ENCODE measurements around the gene TMEM198. TPM values are rescaled to one million over a fixed set of nuclear protein-coding genes. Genes with fewer than 3 reads are reported as not detected.

Gene TMEM198
- total and polyA plus RNA-seq, 4 donors: 0.74 to 1.9 (median 1.5) TPM

DNA sequence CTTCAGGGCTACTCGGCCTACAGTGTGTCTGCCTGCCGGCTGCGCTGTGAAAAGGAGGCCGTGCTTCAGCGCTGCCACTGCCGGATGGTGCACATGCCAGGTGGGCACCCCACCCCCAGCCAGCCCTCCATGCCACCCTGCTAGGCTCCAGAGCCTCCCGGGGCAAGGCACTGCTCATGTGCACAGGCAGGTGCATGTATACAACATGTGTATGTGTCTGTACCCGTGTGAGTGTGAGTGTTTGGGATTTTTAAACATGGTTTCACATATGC is 11.5 kb upstream of the TMEM198 start:
- DNase-seq (ENCODE audit: low spot score): no peak
- WGBS: 80% methylated on average over 8 of the region's 8 CpGs
- peaks cover 0 to 5% (median 4%) of the 10 kb centered on the region in 4 donors for H3K27me3 ChIP-seq (ENCODE audit: control insufficient read depth in 4 of 4, insufficient read depth in 4 of 4, low read length in 3 of 4)
- H3K4me3 ChIP-seq (ENCODE audit: low read depth in 1 of 3, low read length in 3 of 3): no peak overlapping the region
- no peaks in the 10 kb centered on the region for H3K36me3 ChIP-seq (ENCODE audit: control insufficient read depth in 4 of 4, insufficient read depth in 3 of 4, low read depth in 1 of 4, low read length in 3 of 4)
- TF ChIP-seq HNF4A (conservative IDR thresholded peaks at IDR 0.05) (no peak), HNF4G (IDR thresholded peaks at IDR 0.05) (no peak), FOXA1 (IDR thresholded peaks at IDR 0.05) (no peak), SP1 (IDR thresholded peaks at IDR 0.05) (no peak), GABPA (IDR thresholded peaks at IDR 0.05 in 1 of 2, conservative IDR thresholded peaks at IDR 0.05 in 1 of 2) (no peak), EGR1 (IDR thresholded peaks at IDR 0.05; ENCODE audit: low read depth in 2 of 2) (no peak), RXRA (IDR thresholded peaks at IDR 0.05) (no peak)
- TF ChIP-seq, protein P1, sequence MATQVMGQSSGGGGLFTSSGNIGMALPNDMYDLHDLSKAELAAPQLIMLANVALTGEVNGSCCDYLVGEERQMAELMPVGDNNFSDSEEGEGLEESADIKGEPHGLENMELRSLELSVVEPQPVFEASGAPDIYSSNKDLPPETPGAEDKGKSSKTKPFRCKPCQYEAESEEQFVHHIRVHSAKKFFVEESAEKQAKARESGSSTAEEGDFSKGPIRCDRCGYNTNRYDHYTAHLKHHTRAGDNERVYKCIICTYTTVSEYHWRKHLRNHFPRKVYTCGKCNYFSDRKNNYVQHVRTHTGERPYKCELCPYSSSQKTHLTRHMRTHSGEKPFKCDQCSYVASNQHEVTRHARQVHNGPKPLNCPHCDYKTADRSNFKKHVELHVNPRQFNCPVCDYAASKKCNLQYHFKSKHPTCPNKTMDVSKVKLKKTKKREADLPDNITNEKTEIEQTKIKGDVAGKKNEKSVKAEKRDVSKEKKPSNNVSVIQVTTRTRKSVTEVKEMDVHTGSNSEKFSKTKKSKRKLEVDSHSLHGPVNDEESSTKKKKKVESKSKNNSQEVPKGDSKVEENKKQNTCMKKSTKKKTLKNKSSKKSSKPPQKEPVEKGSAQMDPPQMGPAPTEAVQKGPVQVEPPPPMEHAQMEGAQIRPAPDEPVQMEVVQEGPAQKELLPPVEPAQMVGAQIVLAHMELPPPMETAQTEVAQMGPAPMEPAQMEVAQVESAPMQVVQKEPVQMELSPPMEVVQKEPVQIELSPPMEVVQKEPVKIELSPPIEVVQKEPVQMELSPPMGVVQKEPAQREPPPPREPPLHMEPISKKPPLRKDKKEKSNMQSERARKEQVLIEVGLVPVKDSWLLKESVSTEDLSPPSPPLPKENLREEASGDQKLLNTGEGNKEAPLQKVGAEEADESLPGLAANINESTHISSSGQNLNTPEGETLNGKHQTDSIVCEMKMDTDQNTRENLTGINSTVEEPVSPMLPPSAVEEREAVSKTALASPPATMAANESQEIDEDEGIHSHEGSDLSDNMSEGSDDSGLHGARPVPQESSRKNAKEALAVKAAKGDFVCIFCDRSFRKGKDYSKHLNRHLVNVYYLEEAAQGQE (IDR thresholded peaks at IDR 0.05): no peak
- TF ChIP-seq, protein P2, sequence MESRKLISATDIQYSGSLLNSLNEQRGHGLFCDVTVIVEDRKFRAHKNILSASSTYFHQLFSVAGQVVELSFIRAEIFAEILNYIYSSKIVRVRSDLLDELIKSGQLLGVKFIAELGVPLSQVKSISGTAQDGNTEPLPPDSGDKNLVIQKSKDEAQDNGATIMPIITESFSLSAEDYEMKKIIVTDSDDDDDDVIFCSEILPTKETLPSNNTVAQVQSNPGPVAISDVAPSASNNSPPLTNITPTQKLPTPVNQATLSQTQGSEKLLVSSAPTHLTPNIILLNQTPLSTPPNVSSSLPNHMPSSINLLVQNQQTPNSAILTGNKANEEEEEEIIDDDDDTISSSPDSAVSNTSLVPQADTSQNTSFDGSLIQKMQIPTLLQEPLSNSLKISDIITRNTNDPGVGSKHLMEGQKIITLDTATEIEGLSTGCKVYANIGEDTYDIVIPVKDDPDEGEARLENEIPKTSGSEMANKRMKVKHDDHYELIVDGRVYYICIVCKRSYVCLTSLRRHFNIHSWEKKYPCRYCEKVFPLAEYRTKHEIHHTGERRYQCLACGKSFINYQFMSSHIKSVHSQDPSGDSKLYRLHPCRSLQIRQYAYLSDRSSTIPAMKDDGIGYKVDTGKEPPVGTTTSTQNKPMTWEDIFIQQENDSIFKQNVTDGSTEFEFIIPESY (IDR thresholded peaks at IDR 0.05): no peak
- TF ChIP-seq, protein P3, sequence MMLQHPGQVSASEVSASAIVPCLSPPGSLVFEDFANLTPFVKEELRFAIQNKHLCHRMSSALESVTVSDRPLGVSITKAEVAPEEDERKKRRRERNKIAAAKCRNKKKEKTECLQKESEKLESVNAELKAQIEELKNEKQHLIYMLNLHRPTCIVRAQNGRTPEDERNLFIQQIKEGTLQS (IDR thresholded peaks at IDR 0.05): no peak
- H3K27ac ChIP-seq (ENCODE audit: low read depth in 1 of 2, low read length in 2 of 2): no peak overlapping the region
- H3K4me1 ChIP-seq (ENCODE audit: control insufficient read depth in 4 of 4, insufficient read depth in 4 of 4, low read length in 3 of 4): no peaks in the 10 kb centered on the region
- no peak overlapping the region for H3K9ac ChIP-seq (ENCODE audit: low read depth in 1 of 2, low read length in 2 of 2)
- no peaks in the 10 kb centered on the region for H3K9me3 ChIP-seq (ENCODE audit: control insufficient read depth in 4 of 4, low read length in 3 of 4)

DNA sequence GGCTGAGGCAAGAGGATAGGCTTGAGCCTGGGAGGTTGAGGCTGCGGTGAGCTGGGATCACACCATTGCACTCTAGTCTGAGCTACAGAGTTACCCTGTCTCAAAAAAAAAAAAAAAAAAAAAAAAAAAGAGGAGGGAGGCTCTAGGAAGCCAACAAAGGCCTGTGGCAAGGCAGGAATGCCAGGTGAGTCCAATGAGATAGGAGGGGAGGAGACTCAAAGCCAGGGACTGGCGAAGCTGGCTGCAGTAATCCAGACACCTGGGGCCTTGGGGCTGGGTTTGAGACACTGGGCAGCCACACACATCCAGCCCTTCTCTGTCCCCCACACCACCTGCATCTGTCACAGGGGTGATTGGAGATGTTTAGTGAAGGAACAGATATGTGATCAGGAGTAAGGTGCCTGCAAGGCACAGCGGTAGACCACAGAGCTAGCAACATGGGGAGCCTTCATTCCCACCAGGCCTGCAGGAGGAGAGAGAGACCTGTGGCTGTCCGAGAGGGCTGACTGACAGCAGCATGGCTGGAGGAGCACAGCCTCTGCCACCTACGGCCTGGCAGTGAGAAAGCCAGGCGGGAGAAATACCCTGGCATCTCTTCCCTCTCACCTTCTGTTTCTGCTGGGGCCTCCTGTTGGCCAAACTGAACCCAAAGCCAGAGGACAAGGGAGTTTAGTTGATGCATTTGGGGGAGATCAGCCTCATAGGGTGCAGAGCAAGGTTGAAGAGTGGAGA is 9.7 kb upstream of the TMEM198 start:
- Histone ChIP-seq H3K36me3 (ENCODE audit: control insufficient read depth in 4 of 4, insufficient read depth in 3 of 4, low read depth in 1 of 4, low read length in 3 of 4) (peaks cover 0 to 3% (median under 1%) of the 10 kb centered on the region in 4 donors), H3K9ac (ENCODE audit: low read depth in 1 of 2, low read length in 2 of 2) (no peak overlapping the region), H3K4me1 (ENCODE audit: control insufficient read depth in 4 of 4, insufficient read depth in 4 of 4, low read length in 3 of 4) (no peaks in the 10 kb centered on the region), H3K4me3 (ENCODE audit: low read depth in 1 of 3, low read length in 3 of 3) (no peak overlapping the region), H3K9me3 (ENCODE audit: control insufficient read depth in 4 of 4, low read length in 3 of 4) (no peaks in the 10 kb centered on the region), H3K27me3 (ENCODE audit: control insufficient read depth in 4 of 4, insufficient read depth in 4 of 4, low read length in 3 of 4) (peaks cover 0 to 4% (median 3%) of the 10 kb centered on the region in 4 donors), H3K27ac (ENCODE audit: low read depth in 1 of 2, low read length in 2 of 2) (no peak overlapping the region)
- 80% methylated on average over 6 of the region's 6 CpGs for WGBS
- TF ChIP-seq FOXA1 (IDR thresholded peaks at IDR 0.05): no peak
- no peak for TF ChIP-seq EGR1 (IDR thresholded peaks at IDR 0.05; ENCODE audit: low read depth in 2 of 2)
- TF ChIP-seq, protein P3 (IDR thresholded peaks at IDR 0.05): no peak
- TF ChIP-seq, protein P1 (IDR thresholded peaks at IDR 0.05): no peak
- TF ChIP-seq JUND (IDR thresholded peaks at IDR 0.05): no peak
- no peak for TF ChIP-seq NR2F2 (IDR thresholded peaks at IDR 0.05)
- no peak for TF ChIP-seq GABPA (IDR thresholded peaks at IDR 0.05 in 1 of 2, conservative IDR thresholded peaks at IDR 0.05 in 1 of 2)
- TF ChIP-seq, protein P4, sequence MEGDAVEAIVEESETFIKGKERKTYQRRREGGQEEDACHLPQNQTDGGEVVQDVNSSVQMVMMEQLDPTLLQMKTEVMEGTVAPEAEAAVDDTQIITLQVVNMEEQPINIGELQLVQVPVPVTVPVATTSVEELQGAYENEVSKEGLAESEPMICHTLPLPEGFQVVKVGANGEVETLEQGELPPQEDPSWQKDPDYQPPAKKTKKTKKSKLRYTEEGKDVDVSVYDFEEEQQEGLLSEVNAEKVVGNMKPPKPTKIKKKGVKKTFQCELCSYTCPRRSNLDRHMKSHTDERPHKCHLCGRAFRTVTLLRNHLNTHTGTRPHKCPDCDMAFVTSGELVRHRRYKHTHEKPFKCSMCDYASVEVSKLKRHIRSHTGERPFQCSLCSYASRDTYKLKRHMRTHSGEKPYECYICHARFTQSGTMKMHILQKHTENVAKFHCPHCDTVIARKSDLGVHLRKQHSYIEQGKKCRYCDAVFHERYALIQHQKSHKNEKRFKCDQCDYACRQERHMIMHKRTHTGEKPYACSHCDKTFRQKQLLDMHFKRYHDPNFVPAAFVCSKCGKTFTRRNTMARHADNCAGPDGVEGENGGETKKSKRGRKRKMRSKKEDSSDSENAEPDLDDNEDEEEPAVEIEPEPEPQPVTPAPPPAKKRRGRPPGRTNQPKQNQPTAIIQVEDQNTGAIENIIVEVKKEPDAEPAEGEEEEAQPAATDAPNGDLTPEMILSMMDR (IDR thresholded peaks at IDR 0.05; ENCODE audit: low read depth, low read length, missing input control): no peak
- TF ChIP-seq, protein P2 (IDR thresholded peaks at IDR 0.05): no peak
- TF ChIP-seq SP1 (IDR thresholded peaks at IDR 0.05): no peak
- TF ChIP-seq FOXA2 (IDR thresholded peaks at IDR 0.05): no peak
- no peak for TF ChIP-seq RXRA (IDR thresholded peaks at IDR 0.05)
- TF ChIP-seq HNF4G (IDR thresholded peaks at IDR 0.05): no peak
- no peak for TF ChIP-seq RAD21 (IDR thresholded peaks at IDR 0.05)
- no peak for TF ChIP-seq HNF4A (conservative IDR thresholded peaks at IDR 0.05)
- no peak for DNase-seq (ENCODE audit: low spot score)
